CD14-positive monocyte (primary cell): ENCODE results near the gene STMN1. TPM values are rescaled to one million over a fixed set of nuclear protein-coding genes. Genes with fewer than 3 reads are reported as not detected.

Experiments used
- DNase-seq, 3 donors: peaks; one replicate each; pipeline ENCODE4 v3.0.0-alpha.2; 2011 to 2022
- H2AFZ ChIP-seq: 2 replicates; pipeline ENCODE4 v1.6.0; 2012; ENCODE audit warnings: mild to moderate bottlenecking, low read depth, low read length, inconsistent platforms; ENCODE audit not compliant: insufficient read depth, poor library complexity, severe bottlenecking
- H3K27ac ChIP-seq, 2 donors: 1 replicate in 1 of 2; 2 replicates in 1 of 2; pipeline ENCODE4 v1.5.1; 2012 to 2013; ENCODE audit warnings: low read length in 2 of 2, control low read depth in 1 of 2, inconsistent platforms in 1 of 2, low read depth in 1 of 2, mild to moderate bottlenecking in 1 of 2
- H3K27me3 ChIP-seq, 2 donors: one replicate each; pipeline versions ENCODE4 v1.6.0 to v1.6.1; 2011 to 2013; ENCODE audit warnings: low read length in 2 of 2; ENCODE audit not compliant: control insufficient read depth in 2 of 2, insufficient read depth in 2 of 2
- H3K36me3 ChIP-seq, 2 donors: replicated peaks in 1 of 2; 1 replicate in 1 of 2; 2 replicates in 1 of 2; pipeline versions ENCODE4 v1.5.1 to v1.6.1; 2012 to 2013; ENCODE audit warnings: low read length in 2 of 2, control low read depth in 1 of 2, inconsistent platforms in 1 of 2, mild to moderate bottlenecking in 1 of 2; ENCODE audit not compliant: insufficient read depth in 2 of 2, control insufficient read depth in 1 of 2
- H3K4me1 ChIP-seq, 2 donors: 1 replicate in 1 of 2; 2 replicates in 1 of 2; pipeline versions ENCODE4 v1.5.1 to v1.6.1; 2012 to 2013; ENCODE audit warnings: low read length in 2 of 2, control low read depth in 1 of 2, inconsistent platforms in 1 of 2, mild to moderate bottlenecking in 1 of 2, moderate library complexity in 1 of 2; ENCODE audit not compliant: insufficient read depth in 2 of 2, control insufficient read depth in 1 of 2
- H3K4me2 ChIP-seq: replicated peaks from 2 replicates; pipeline ENCODE3; 2012; ENCODE audit warnings: low read length, moderate library complexity, mild to moderate bottlenecking; ENCODE audit not compliant: poor library complexity, severe bottlenecking; ENCODE audit errors: extremely low read depth
- H3K4me3 ChIP-seq, 3 experiments: fragments of 200-600 bp in 1 of 3; sonication (generic) in 1 of 3; replicated peaks in 1 of 3; 1 replicate in 2 of 3; 2 replicates in 1 of 3; pipeline ENCODE4 v1.5.1; 2011 to 2013; ENCODE audit warnings: low read length in 3 of 3, mild to moderate bottlenecking in 3 of 3, control low read depth in 2 of 3, low read depth in 2 of 3, inconsistent platforms in 1 of 3, moderate library complexity in 1 of 3
- H3K79me2 ChIP-seq: 2 replicates; pipeline ENCODE4 v1.6.0; 2012; ENCODE audit warnings: mild to moderate bottlenecking, control low read depth, inconsistent platforms, low read length, moderate library complexity; ENCODE audit not compliant: insufficient read depth
- H3K9ac ChIP-seq: 2 replicates; pipeline ENCODE4 v1.6.0; 2017; ENCODE audit warnings: low read length, mild to moderate bottlenecking; ENCODE audit not compliant: insufficient read depth, poor library complexity, severe bottlenecking
- H3K9me3 ChIP-seq, 2 donors: replicated peaks in 1 of 2; 1 replicate in 1 of 2; 2 replicates in 1 of 2; pipeline versions ENCODE4 v1.5.1 to v1.6.1; 2012 to 2013; ENCODE audit warnings: low read length in 2 of 2, control low read depth in 1 of 2; ENCODE audit not compliant: control insufficient read depth in 1 of 2, insufficient read depth in 1 of 2
- H4K20me1 ChIP-seq: 2 replicates; pipeline ENCODE4 v1.6.0; 2012; ENCODE audit warnings: mild to moderate bottlenecking, low read length, control low read depth, moderate library complexity; ENCODE audit not compliant: insufficient read depth
- H3K27ac Mint-ChIP-seq, 7 donors: one replicate each; pipeline ENCODE4 v1.8.0; 2020; ENCODE audit warnings: mild to moderate bottlenecking in 7 of 7, mixed read lengths in 7 of 7, moderate library complexity in 6 of 7, inconsistent platforms in 2 of 7
- H3K27me3 Mint-ChIP-seq, 3 donors: one replicate each; pipeline ENCODE4 v1.8.0; 2021 to 2022; ENCODE audit warnings: low read depth in 3 of 3, mild to moderate bottlenecking in 3 of 3, mixed read lengths in 3 of 3, moderate library complexity in 3 of 3, inconsistent platforms in 1 of 3
- H3K36me3 Mint-ChIP-seq, 2 donors: one replicate each; pipeline ENCODE4 v1.8.0; 2020; ENCODE audit warnings: mixed read lengths in 2 of 2, inconsistent platforms in 1 of 2, mild to moderate bottlenecking in 1 of 2
- H3K4me1 Mint-ChIP-seq: one replicate; pipeline ENCODE4 v1.8.0; 2020; ENCODE audit warnings: mild to moderate bottlenecking, mixed read lengths
- H3K4me3 Mint-ChIP-seq, 2 donors: one replicate each; pipeline ENCODE4 v1.8.0; 2020; ENCODE audit warnings: mild to moderate bottlenecking in 2 of 2, mixed read lengths in 2 of 2, moderate library complexity in 1 of 2
- H3K9me3 Mint-ChIP-seq, 7 donors: one replicate each; pipeline ENCODE4 v1.8.0; 2020 to 2022; ENCODE audit warnings: mixed read lengths in 7 of 7, mild to moderate bottlenecking in 6 of 7, moderate library complexity in 6 of 7, inconsistent platforms in 2 of 7
- WGBS: methylation state at CpG from one replicate; pipeline ENCODE4 v1.1.5; 2013; ENCODE audit warnings: missing lambda C conversion rate; ENCODE audit not compliant: insufficient coverage; 5-methylcytosine and 5-hydroxymethylcytosine counted together
- intact Hi-C, 2 donors: fragments of 100-400 bp; cut with micrococcal nuclease; formaldehyde crosslinking; loops; one replicate each; pipeline versions ENCODE4 v1.15.0 to v1.15.1; 2023
- polyA plus RNA-seq, 3 donors: library from polyadenylated mRNA; depleted of rRNA in 1 of 3; unstranded in 2 of 3; stranded (reverse) in 1 of 3; fragments of 300-500 nt in 2 of 3; fragments of >200 nt in 1 of 3; fragmentation: Illumina TruSeq in 2 of 3; gene quantifications; 1 replicate in 2 of 3; 2 replicates in 1 of 3; pipeline ENCODE4 v1.2.3, GENCODE V29; 2012 to 2021
- TF ChIP-seq, protein P1 (sequence below): fragments of 200-600 bp; IDR thresholded peaks from one replicate; pipeline ENCODE4 v1.8.0; 2022; ENCODE audit warnings: antibody characterized with exemption, mild to moderate bottlenecking

The STMN1 gene
- polyA plus RNA-seq, 3 donors = 1.5 to 8.1 (median 3.5) TPM

DNA sequence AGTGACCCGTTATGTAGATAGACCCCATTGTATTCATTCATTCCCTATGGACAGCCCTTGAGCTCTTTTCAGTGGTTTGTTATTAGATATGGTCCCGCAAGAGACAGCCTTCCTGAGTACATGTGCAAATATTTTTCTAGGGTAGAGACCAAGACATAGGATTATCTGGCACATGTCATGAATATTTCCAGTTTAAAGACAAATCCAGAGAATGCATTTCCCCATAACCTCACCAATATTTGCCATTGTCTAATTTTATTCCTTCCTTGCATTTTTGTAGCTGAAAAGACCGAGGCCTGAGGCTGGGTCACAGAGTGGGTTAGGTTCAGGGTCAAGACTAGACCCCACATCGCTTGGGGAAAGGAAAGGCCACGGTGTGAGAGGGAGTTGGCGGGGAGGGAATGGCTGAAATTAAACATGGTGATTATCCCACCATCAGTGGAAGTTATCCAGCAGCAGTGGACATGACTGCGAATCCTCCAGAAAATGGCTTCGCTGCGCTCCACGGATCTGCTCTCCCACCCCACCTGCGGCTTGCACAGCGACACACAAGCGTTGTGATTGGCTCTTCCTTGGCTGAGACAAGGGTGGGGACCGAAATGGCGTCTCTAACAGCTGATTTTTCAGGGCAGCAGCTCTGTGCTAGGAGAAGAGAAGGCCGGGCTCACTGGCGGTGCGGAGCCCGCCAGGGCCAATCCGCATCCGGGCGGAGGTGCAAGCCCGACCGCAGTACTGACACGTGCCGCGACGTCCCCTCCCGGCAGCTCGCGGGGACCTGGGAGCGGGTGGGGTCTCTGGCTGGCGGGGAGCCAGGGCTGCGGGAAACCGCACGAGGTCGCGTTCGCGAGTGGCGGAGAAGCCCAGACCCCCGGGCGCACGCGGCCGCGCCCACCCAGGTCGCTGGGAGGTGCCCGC is 16.1 kb upstream of the STMN1 start:
- peaks cover 33% of the 10 kb centered on the region for H3K4me1 Mint-ChIP-seq
- Histone ChIP-seq H3K27ac (peak overlapping the region; percentile 73 to 87), H3K9me3 (no peaks in the 10 kb centered on the region), H3K79me2 (no peaks in the 10 kb centered on the region), H3K4me2 (peak overlapping the region; percentile 79), H2AFZ (peak overlapping the region; percentile 95), H4K20me1 (no peaks in the 10 kb centered on the region), H3K27me3 (no peaks in the 10 kb centered on the region), H3K9ac (peak overlapping the region; percentile 72), H3K36me3 (no peaks in the 10 kb centered on the region), H3K4me3 (peak overlapping the region; percentile 73 to 80 (median 78)), H3K4me1 (peaks cover 21 to 27% of the 10 kb centered on the region in 2 donors)
- H3K4me3 Mint-ChIP-seq = peak overlapping the region; percentile 87 to 95
- H3K9me3 Mint-ChIP-seq = no peaks in the 10 kb centered on the region
- TF ChIP-seq, protein P1, sequence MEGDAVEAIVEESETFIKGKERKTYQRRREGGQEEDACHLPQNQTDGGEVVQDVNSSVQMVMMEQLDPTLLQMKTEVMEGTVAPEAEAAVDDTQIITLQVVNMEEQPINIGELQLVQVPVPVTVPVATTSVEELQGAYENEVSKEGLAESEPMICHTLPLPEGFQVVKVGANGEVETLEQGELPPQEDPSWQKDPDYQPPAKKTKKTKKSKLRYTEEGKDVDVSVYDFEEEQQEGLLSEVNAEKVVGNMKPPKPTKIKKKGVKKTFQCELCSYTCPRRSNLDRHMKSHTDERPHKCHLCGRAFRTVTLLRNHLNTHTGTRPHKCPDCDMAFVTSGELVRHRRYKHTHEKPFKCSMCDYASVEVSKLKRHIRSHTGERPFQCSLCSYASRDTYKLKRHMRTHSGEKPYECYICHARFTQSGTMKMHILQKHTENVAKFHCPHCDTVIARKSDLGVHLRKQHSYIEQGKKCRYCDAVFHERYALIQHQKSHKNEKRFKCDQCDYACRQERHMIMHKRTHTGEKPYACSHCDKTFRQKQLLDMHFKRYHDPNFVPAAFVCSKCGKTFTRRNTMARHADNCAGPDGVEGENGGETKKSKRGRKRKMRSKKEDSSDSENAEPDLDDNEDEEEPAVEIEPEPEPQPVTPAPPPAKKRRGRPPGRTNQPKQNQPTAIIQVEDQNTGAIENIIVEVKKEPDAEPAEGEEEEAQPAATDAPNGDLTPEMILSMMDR = no peak
- H3K27me3 Mint-ChIP-seq = peaks cover 0 to 5% (median 0%) of the 10 kb centered on the region in 3 donors
- 2% methylated on average over 45 of the region's 49 CpGs for WGBS
- DNase-seq = peak in 2 of 3 donors; percentile 16 to 27
- intact Hi-C loops = no loop called here
- H3K27ac Mint-ChIP-seq = peak overlapping the region in 6 of 7 donors; percentile 37 to 82 (median 76)
- no peaks in the 10 kb centered on the region for H3K36me3 Mint-ChIP-seq

DNA sequence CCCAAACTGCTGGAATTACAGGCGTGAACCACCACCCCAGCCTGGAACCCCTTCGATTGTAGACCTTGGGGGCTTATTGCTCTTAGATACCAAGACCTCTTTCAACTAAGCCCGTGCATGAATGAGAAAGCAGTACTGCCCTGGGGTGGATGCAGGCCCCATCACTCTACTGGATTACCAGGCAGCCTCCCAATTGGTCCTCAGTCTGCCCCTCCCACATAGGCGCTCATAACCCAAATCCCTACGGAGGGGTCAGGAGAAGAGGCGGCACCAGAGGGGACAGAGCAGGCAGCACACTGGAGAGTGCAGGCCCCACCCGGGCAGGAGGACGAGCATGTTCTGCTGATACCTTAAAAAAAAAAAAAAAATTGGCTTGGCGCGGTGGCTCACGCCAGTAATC is 12.4 kb upstream of the STMN1 start:
- Histone ChIP-seq H3K4me3 (no peak overlapping the region), H3K27ac (no peak overlapping the region), H3K9me3 (no peaks in the 10 kb centered on the region), H4K20me1 (no peaks in the 10 kb centered on the region), H2AFZ (no peak overlapping the region), H3K27me3 (no peaks in the 10 kb centered on the region), H3K4me1 (peaks cover 14 to 15% of the 10 kb centered on the region in 2 donors), H3K4me2 (no peak overlapping the region), H3K9ac (no peak overlapping the region), H3K79me2 (no peaks in the 10 kb centered on the region), H3K36me3 (no peaks in the 10 kb centered on the region)
- H3K27ac Mint-ChIP-seq = no peak overlapping the region
- peaks cover 0 to 5% (median 1%) of the 10 kb centered on the region in 3 donors for H3K27me3 Mint-ChIP-seq
- no peak overlapping the region for H3K4me3 Mint-ChIP-seq
- DNase-seq = no peak
- intact Hi-C loops = no loop called here
- peaks cover 0 to 1% (median 0%) of the 10 kb centered on the region in 7 donors for H3K9me3 Mint-ChIP-seq
- WGBS = 100% methylated on average over 9 of the region's 11 CpGs
- TF ChIP-seq, protein P1 = no peak
- H3K36me3 Mint-ChIP-seq = no peaks in the 10 kb centered on the region
- peaks cover 17% of the 10 kb centered on the region for H3K4me1 Mint-ChIP-seq
